Transverse colon (tissue), 4 donors: ENCODE data around the gene COL5A3.
"Not testable (repeated sequence)": the region's sequence is repeated elsewhere in the genome, so short reads cannot be mapped to it uniquely, and the experiment has no call there.

ENCODE experiments used
- CTCF ChIP-seq, 5 experiments: fragments of 200-600 bp in 3 of 5; fragments of 450-650 bp in 2 of 5; sonication (generic) in 3 of 5; IDR thresholded peaks; 1 replicate in 2 of 5; 2 replicates in 3 of 5; pipeline ENCODE4 v1.5.1; 2016 to 2017; ENCODE audit warnings: antibody characterized with exemption in 5 of 5, inconsistent platforms in 3 of 5, mild to moderate bottlenecking in 2 of 5, moderate library complexity in 1 of 5
- POLR2A ChIP-seq: fragments of 450-650 bp; IDR thresholded peaks from one replicate; pipeline ENCODE4 v1.6.1; 2016; ENCODE audit warnings: antibody characterized with exemption, mild to moderate bottlenecking, moderate library complexity
- POLR2AphosphoS5 ChIP-seq, 3 donors: sonication (generic); formaldehyde crosslinking; IDR thresholded peaks; one replicate each; pipeline ENCODE4 v1.6.1; 2016; ENCODE audit warnings: antibody characterized with exemption in 3 of 3

DNA sequence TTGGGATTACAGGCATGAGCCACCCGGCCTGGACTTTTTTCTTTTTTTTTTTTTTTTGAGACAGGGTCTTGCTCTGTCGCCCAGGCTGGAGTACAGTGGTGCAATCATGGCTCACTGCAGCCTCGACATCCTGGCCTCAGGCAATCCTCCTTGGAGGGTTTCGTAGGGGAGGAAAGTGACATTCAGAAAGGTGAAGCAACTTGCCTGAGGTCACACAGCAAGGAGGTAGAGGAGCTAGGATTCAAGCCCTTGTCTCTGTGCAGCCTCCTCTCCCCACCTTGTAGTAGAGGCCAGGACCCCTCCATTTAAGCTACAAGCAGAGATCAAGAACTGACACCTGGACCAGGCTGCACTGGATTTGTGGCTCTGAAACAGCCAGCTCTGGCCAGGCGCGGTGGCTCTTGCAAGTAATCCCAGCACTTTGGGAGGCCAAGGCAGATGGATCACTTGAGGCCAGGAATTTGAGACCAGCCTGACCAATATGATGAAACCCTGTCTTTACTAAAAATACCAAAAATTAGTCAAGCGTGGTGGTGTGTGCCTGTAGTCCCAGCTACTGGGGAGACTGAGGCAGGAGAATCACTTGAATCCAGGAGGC lies 63.7 kb downstream of the COL5A3 start:
- TF ChIP-seq CTCF (IDR thresholded peaks at IDR 0.05); POLR2AphosphoS5 (IDR thresholded peaks at IDR 0.05); POLR2A: not testable (repeated sequence)
